PC-3 (cell line): ENCODE measurements around the gene SENP5. TPM values are rescaled to one million over a fixed set of nuclear protein-coding genes. Genes with fewer than 3 reads are reported as not detected.

Source experiments
- ATAC-seq: fragments of 200-7000 bp; cut with Tn5 transposase; 2 replicates; pipeline ENCODE4 v1.9.1; 2020; ENCODE audit warnings: mild to moderate bottlenecking, moderate library complexity
- BruUV-seq: library from RNA; stranded (reverse); fragments of 400-500 nt; replicated peaks from 2 replicates; lab custom pipeline; 2021; lab: Mats Ljungman, UMichigan
- CTCF ChIA-PET: fragments of 300-600 bp; sonication (Branson Sonifier 250); formaldehyde crosslinking; loops from one replicate; lab custom pipeline; 2022; ENCODE audit warnings: antibody characterized with exemption; lab: Charles Lee
- POLR2A ChIA-PET: fragments of 300-600 bp; sonication (Branson Sonifier 250); formaldehyde crosslinking; loops from one replicate; lab custom pipeline; 2022; ENCODE audit warnings: antibody characterized with exemption; ENCODE audit not compliant: unreplicated experiment; lab: Charles Lee
- DNase-seq: peaks from one replicate; pipeline ENCODE4 v3.0.0-alpha.2; 2015
- H2AFZ ChIP-seq: fragments of 300-600 bp; sonication (generic); 2 replicates; pipeline ENCODE4 v1.6.0; 2016; ENCODE audit warnings: antibody characterized with exemption, low read length
- H3F3A ChIP-seq: fragments of 300-600 bp; sonication (generic); one replicate; pipeline ENCODE4 v1.6.0; 2017; ENCODE audit warnings: antibody characterized with exemption, low read length, control low read depth, mild to moderate bottlenecking; ENCODE audit not compliant: unreplicated experiment
- H3K27ac ChIP-seq: fragments of 300-600 bp; sonication (generic); 2 replicates; pipeline ENCODE4 v1.5.1; 2016; ENCODE audit warnings: mild to moderate bottlenecking, low read length
- H3K27me3 ChIP-seq: fragments of 300-600 bp; sonication (generic); 2 replicates; pipeline ENCODE4 v1.6.1; 2016; ENCODE audit warnings: low read length, mixed read lengths
- H3K36me3 ChIP-seq: fragments of 300-600 bp; sonication (generic); 2 replicates; pipeline ENCODE4 v1.6.1; 2016; ENCODE audit warnings: low read depth, mixed run types, low read length, mixed read lengths
- H3K4me1 ChIP-seq: fragments of 300-600 bp; sonication (generic); 2 replicates; pipeline ENCODE4 v1.5.1; 2016; ENCODE audit warnings: low read length; ENCODE audit not compliant: insufficient read depth
- H3K4me2 ChIP-seq: fragments of 300-600 bp; sonication (generic); 2 replicates; pipeline ENCODE4 v1.6.0; 2016; ENCODE audit warnings: low read length
- H3K4me3 ChIP-seq: fragments of 300-600 bp; sonication (generic); 2 replicates; pipeline ENCODE4 v1.5.1; 2016; ENCODE audit warnings: mild to moderate bottlenecking, low read length, mixed read lengths
- H3K79me2 ChIP-seq: fragments of 300-600 bp; sonication (generic); 2 replicates; pipeline ENCODE4 v1.6.1; 2017; ENCODE audit warnings: low read length, mixed read lengths
- H3K9ac ChIP-seq: fragments of 300-600 bp; sonication (generic); 2 replicates; pipeline ENCODE4 v1.6.0; 2016; ENCODE audit warnings: mild to moderate bottlenecking, low read length
- H3K9me2 ChIP-seq: fragments of 300-600 bp; sonication (generic); replicated peaks from 2 replicates; pipeline ENCODE4 v1.6.1; 2016; ENCODE audit warnings: mixed run types, low read length, mixed read lengths
- H3K9me3 ChIP-seq: fragments of 300-600 bp; sonication (generic); 2 replicates; pipeline ENCODE4 v1.6.1; 2016; ENCODE audit warnings: low read length, mixed read lengths
- H4K20me1 ChIP-seq: fragments of 300-600 bp; sonication (generic); 2 replicates; pipeline ENCODE4 v1.6.1; 2016; ENCODE audit warnings: low read length, mixed read lengths
- EZH2 ChIP-seq: fragments of 300-600 bp; sonication (generic); IDR thresholded peaks from one replicate; pipeline ENCODE4 v1.6.1; 2017; ENCODE audit warnings: antibody characterized with exemption, mild to moderate bottlenecking, low read length; ENCODE audit not compliant: unreplicated experiment
- EZH2phosphoT487 ChIP-seq: fragments of 300-600 bp; sonication (generic); IDR thresholded peaks from 2 replicates; pipeline ENCODE4 v1.6.1; 2018; ENCODE audit warnings: mild to moderate bottlenecking, antibody characterized with exemption, low read length, borderline replicate concordance
- intact Hi-C: fragments of 100-400 bp; cut with micrococcal nuclease; formaldehyde crosslinking; loops from 2 replicates; pipeline ENCODE4 v1.9.0; 2023
- total RNA-seq: library from RNA; depleted of rRNA; stranded (reverse); fragments of >200 nt; gene quantifications from 2 replicates; pipeline ENCODE4 v1.2.3, GENCODE V29; 2014
- TF ChIP-seq, protein P1 (sequence below): fragments of 300-600 bp; sonication (generic); conservative IDR thresholded peaks from 2 replicates; pipeline ENCODE4 v1.5.1; 2017; ENCODE audit warnings: antibody characterized with exemption, low read depth, mild to moderate bottlenecking, low read length

The SENP5 gene
- total RNA-seq, 1 experiment from 2014 or later, result 34.2 TPM

DNA sequence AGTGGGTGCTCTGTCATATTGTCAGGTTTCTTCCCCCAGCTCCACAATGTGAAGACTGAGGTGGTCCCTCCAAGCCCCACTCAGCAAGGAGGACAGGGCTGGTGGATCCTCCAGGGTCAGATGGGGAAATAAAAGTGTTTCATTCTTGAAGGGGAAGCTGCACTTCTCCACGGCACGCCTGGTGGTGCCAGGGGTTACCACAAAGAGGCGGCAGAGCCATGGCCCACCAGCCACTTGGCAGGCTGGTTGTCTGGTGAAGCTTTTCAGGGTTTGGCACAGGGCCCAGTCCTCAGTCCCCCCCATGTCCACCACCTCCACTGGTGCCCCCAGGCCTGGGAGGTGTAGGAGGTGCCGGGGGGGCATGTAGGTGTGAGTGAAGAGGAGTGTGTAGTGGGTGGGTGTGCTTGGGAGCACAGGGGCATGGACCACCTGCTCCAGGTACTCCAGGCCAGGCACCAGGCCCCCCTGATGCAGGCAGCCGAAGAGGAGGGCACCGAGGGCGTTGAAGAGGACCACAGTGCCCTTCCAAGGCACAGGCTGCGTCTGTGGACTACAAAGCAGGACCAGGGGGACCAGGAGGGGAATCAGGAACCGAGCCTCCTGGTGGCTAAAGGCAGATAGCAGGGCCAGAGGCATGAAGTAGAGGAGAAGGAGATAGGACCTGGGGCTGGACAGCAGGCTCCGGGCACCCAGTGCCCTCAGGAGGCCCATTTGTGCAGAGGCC lies 79.6 kb downstream of the SENP5 start:
- ChIA-PET CTCF (no interaction called here), POLR2A (no interaction called here)
- Histone ChIP-seq H3K9me2 (no peaks in the 10 kb centered on the region), H3K27me3 (no peaks in the 10 kb centered on the region), H4K20me1 (no peaks in the 10 kb centered on the region), H3K4me2 (no peak overlapping the region), H3K36me3 (0 out of 2 replicates have a peak, but pooled peaks cover 3% of the 10 kb centered on the region), H2AFZ (no peak overlapping the region), H3K4me1 (peaks cover 6% of the 10 kb centered on the region; the same call in 1 of the 2 replicates), H3K27ac (no peak overlapping the region), H3K9me3 (no peaks in the 10 kb centered on the region), H3F3A (no peaks in the 10 kb centered on the region), H3K79me2 (peaks cover 20% of the 10 kb centered on the region), H3K4me3 (no peak overlapping the region), H3K9ac (no peak overlapping the region)
- intact Hi-C loops, result no loop called here
- ATAC-seq, result peak; percentile 29; the same call in 1 of the 2 replicates
- no peak for DNase-seq
- TF ChIP-seq EZH2, result no peak
- TF ChIP-seq, protein P1, sequence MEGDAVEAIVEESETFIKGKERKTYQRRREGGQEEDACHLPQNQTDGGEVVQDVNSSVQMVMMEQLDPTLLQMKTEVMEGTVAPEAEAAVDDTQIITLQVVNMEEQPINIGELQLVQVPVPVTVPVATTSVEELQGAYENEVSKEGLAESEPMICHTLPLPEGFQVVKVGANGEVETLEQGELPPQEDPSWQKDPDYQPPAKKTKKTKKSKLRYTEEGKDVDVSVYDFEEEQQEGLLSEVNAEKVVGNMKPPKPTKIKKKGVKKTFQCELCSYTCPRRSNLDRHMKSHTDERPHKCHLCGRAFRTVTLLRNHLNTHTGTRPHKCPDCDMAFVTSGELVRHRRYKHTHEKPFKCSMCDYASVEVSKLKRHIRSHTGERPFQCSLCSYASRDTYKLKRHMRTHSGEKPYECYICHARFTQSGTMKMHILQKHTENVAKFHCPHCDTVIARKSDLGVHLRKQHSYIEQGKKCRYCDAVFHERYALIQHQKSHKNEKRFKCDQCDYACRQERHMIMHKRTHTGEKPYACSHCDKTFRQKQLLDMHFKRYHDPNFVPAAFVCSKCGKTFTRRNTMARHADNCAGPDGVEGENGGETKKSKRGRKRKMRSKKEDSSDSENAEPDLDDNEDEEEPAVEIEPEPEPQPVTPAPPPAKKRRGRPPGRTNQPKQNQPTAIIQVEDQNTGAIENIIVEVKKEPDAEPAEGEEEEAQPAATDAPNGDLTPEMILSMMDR, result peak; percentile 40; the same call in 1 of the 2 replicates
- BruUV-seq, result no TSS peak

DNA sequence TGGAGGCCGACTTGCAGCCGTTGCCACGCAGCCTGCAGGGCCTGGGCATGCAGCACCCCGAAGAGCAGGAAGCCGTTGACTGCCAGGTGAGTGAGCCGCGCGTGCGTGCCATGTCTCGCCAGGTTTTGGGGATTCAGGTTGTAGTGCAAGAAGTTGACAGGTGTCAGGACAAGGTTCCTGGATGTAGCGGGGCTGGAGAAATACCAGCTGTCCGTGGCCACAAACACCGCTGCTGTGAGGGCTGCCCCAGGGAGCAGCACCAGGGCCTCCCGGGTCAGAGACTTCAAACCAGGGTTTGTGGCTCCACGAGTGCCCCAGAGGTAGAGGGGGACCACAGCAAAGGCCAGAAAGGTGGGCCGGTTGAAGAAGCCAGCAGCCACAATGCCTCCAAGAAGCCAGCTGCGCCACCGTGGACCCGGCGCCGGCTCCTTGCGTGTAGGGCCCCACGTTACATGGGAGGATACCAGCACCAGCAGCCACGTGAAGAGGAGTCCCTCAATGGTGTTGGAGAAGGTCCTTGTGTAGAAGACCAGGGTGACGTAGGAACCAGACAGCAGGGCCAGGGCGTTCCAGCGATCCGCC lies 80.2 kb downstream of the SENP5 start:
- peaks cover 15% of the 10 kb centered on the region for H3K79me2 ChIP-seq
- H3K4me1 ChIP-seq, result peaks cover 6% of the 10 kb centered on the region; the same call in 1 of the 2 replicates
- no peaks in the 10 kb centered on the region for H3K9me2 ChIP-seq
- H3K4me2 ChIP-seq, result no peak overlapping the region
- no peaks in the 10 kb centered on the region for H3K9me3 ChIP-seq
- H3K9ac ChIP-seq, result no peak overlapping the region
- H3K27ac ChIP-seq, result no peak overlapping the region
- no peak for ATAC-seq
- H3K36me3 ChIP-seq, result 0 out of 2 replicates have a peak, but pooled peaks cover 3% of the 10 kb centered on the region
- DNase-seq, result no peak
- intact Hi-C loops, result no loop called here
- no peaks in the 10 kb centered on the region for H3F3A ChIP-seq
- no peak overlapping the region for H3K4me3 ChIP-seq
- H3K27me3 ChIP-seq, result no peaks in the 10 kb centered on the region
- TF ChIP-seq EZH2phosphoT487, result no peak
- TF ChIP-seq EZH2, result no peak
- TF ChIP-seq, protein P1, result no peak
- H4K20me1 ChIP-seq, result no peaks in the 10 kb centered on the region
- no TSS peak for BruUV-seq
- no peak overlapping the region for H2AFZ ChIP-seq
- POLR2A ChIA-PET, result no interaction called here
- CTCF ChIA-PET, result no interaction called here
